ENCODE measurements around the gene CAND2.
"Not testable (repeated sequence)": the region's sequence is repeated elsewhere in the genome, so short reads cannot be mapped to it uniquely, and the experiment has no call there.

- not testable (repeated sequence) for TF ChIP-seq POLR2A, CTCF (IDR thresholded peaks at IDR 0.05)
Measured at GRCh38 chr3:12787967-12788690, 8.4 kb upstream of the CAND2 start.

All from body of pancreas (tissue), 4 donors.